ENCODE measurements around the gene DLEU7. TPM values are rescaled to one million over a fixed set of nuclear protein-coding genes. Genes with fewer than 3 reads are reported as not detected.
A peak's percentile ranks its signal among the peaks of the same experiment; 100 is the strongest.

Gene DLEU7
- total RNA-seq, 4 donors from 2014 or later: 1.2 TPM; not detected in 3

GRCh38 chr13:50810998-50811397 is 32.5 kb downstream of the DLEU7 start:
- peak in 1 of 3 donors; percentile 33 for DNase-seq
- H3K9me3 ChIP-seq: no peaks in the 10 kb centered on the region

GRCh38 chr13:50810468-50810867 is 33.0 kb downstream of the DLEU7 start:
- peak overlapping the region in 2 of 4 donors; percentile 16 to 67 for H3K27ac ChIP-seq
- TF ChIP-seq CTCF (IDR thresholded peaks at IDR 0.05) (no peak), POLR2A (IDR thresholded peaks at IDR 0.05) (no peak)
- H3K9me3 ChIP-seq: no peaks in the 10 kb centered on the region
- no peaks in the 10 kb centered on the region for H3K27me3 ChIP-seq
- no peak for DNase-seq
- H3K36me3 ChIP-seq: no peaks in the 10 kb centered on the region
- no peak overlapping the region for H3K4me3 ChIP-seq
- peaks cover 0 to 5% (median 0%) of the 10 kb centered on the region in 4 donors for H3K4me1 ChIP-seq

More at GRCh38 chr13:50810998-50811397, 32.5 kb downstream of the DLEU7 start:
- Histone ChIP-seq H3K4me3 (no peak overlapping the region), H3K27me3 (no peaks in the 10 kb centered on the region), H3K27ac (peak overlapping the region in 2 of 4 donors; percentile 47 to 67), H3K4me1 (peaks cover 0 to 5% (median 0%) of the 10 kb centered on the region in 4 donors), H3K36me3 (no peaks in the 10 kb centered on the region)
- no peak for TF ChIP-seq POLR2A (IDR thresholded peaks at IDR 0.05)
- no peak for TF ChIP-seq CTCF (IDR thresholded peaks at IDR 0.05)

- no peak for DNase-seq
- Histone ChIP-seq H3K4me3 (no peak overlapping the region), H3K27ac (peak overlapping the region in 1 of 4 donors; percentile 18), H3K9me3 (no peaks in the 10 kb centered on the region), H3K36me3 (no peaks in the 10 kb centered on the region), H3K4me1 (peaks cover 0 to 5% (median 0%) of the 10 kb centered on the region in 4 donors), H3K27me3 (no peaks in the 10 kb centered on the region)
- TF ChIP-seq CTCF (IDR thresholded peaks at IDR 0.05) (no peak), POLR2A (IDR thresholded peaks at IDR 0.05) (no peak)
Measured at GRCh38 chr13:50809133-50810090, 34.1 kb downstream of the DLEU7 start.

GRCh38 chr13:50805805-50806204 is 37.7 kb downstream of the DLEU7 start:
- Histone ChIP-seq H3K36me3 (no peaks in the 10 kb centered on the region), H3K4me1 (peaks cover 0 to 4% (median 2%) of the 10 kb centered on the region in 4 donors), H3K4me3 (no peak overlapping the region), H3K27ac (no peak overlapping the region), H3K9me3 (no peaks in the 10 kb centered on the region), H3K27me3 (no peaks in the 10 kb centered on the region)
- TF ChIP-seq POLR2A (IDR thresholded peaks at IDR 0.05) (no peak), CTCF (IDR thresholded peaks at IDR 0.05) (no peak)
- no peak for DNase-seq

GRCh38 chr13:50801087-50801931 is 42.2 kb downstream of the DLEU7 start:
- Histone ChIP-seq H3K36me3 (no peaks in the 10 kb centered on the region), H3K27ac (peak overlapping the region in 1 of 4 donors; percentile 63), H3K4me3 (no peak overlapping the region), H3K9me3 (no peaks in the 10 kb centered on the region), H3K27me3 (no peaks in the 10 kb centered on the region), H3K4me1 (peaks cover 0 to 9% (median 2%) of the 10 kb centered on the region in 4 donors)
- peak in 2 of 3 donors; percentile 59 to 81 for DNase-seq
- TF ChIP-seq CTCF (IDR thresholded peaks at IDR 0.05) (peak; percentile 48 to 79 (median 72)), POLR2A (IDR thresholded peaks at IDR 0.05) (no peak)

Data from Peyer's patch (tissue), 4 donors.